Activated T-cell treated with anti-CD3 and anti-CD28 coated beads, Interleukin-2, amount 50 U/mL, for 24 hours (primary cell): ENCODE data around the gene FTH1.

Experiments
- DNase-seq: peaks from one replicate; pipeline ENCODE4 v3.0.0-alpha.2; 2020
- H3K27ac Mint-ChIP-seq: 2 replicates; pipeline ENCODE4 v1.8.0; 2020; ENCODE audit warnings: mild to moderate bottlenecking, mixed read lengths
- H3K27me3 Mint-ChIP-seq: 2 replicates; pipeline ENCODE4 v1.8.0; 2020; ENCODE audit warnings: mixed read lengths
- H3K36me3 Mint-ChIP-seq: 2 replicates; pipeline ENCODE4 v1.8.0; 2020; ENCODE audit warnings: low read depth, mixed read lengths
- H3K4me1 Mint-ChIP-seq: 2 replicates; pipeline ENCODE4 v1.8.0; 2020; ENCODE audit warnings: low read depth, mixed read lengths
- H3K4me3 Mint-ChIP-seq: 2 replicates; pipeline ENCODE4 v1.8.0; 2020; ENCODE audit warnings: mild to moderate bottlenecking, moderate library complexity, mixed read lengths
- H3K9me3 Mint-ChIP-seq: 2 replicates; pipeline ENCODE4 v1.8.0; 2020; ENCODE audit warnings: mixed read lengths

FTH1 gene

DNA sequence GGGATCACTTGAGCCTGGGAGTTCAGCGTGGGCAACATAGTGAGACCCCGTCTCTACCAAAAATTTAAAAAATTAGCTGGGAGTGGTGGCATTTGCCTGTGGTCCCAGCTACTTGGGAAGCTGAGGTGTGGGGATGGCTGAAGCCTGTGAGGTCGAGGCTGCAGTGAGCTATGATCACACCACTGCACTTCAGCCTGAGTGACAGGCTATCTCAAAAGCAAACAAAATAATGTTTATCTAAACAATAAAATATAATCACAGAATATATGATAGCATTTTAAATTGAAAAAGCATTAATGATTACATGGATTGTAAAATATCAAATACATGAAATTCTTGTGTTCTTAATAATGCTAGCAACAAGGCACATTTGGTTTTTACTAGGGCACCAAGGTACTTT lies 14.6 kb downstream of the FTH1 start:
- Mint-ChIP-seq H3K27ac (no peak overlapping the region), H3K4me1 (peaks cover 11% of the 10 kb centered on the region), H3K27me3 (peaks cover 28% of the 10 kb centered on the region), H3K9me3 (no peaks in the 10 kb centered on the region), H3K36me3 (no peaks in the 10 kb centered on the region), H3K4me3 (no peak overlapping the region)
- no peak for DNase-seq

DNA sequence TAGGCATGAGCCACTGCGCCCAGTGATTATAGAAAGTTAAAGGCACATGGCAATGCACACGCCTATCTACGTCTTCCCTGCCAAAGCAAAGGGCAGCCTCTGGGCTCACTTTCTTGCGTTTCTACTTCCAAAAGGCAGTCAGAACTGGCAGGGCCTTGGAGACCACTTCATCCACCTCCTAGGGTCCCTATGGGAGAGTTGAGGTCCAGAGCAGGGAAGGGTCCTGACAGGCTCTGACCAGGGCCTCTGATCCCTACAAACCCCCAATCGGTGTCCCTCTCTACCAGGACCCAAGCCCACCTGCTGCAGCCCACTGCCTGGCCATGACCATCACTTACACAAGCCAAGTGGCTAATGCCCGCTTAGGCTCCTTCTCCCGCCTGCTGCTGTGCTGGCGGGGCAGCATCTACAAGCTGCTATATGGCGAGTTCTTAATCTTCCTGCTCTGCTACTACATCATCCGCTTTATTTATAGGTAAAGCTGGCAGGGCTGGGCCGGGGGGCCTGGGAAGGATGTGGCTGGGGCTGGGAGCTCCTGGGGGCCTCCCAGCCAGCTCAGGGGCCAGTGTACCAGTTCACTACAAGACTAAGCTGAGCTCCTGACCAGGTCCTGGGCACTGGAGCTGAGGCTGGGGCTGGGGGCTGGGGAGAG lies 15.8 kb downstream of the FTH1 start:
- Mint-ChIP-seq H3K4me3 (no peak overlapping the region), H3K27ac (no peak overlapping the region), H3K9me3 (no peaks in the 10 kb centered on the region), H3K4me1 (peaks cover 11% of the 10 kb centered on the region), H3K36me3 (no peaks in the 10 kb centered on the region), H3K27me3 (peaks cover 28% of the 10 kb centered on the region)
- no peak for DNase-seq

DNA sequence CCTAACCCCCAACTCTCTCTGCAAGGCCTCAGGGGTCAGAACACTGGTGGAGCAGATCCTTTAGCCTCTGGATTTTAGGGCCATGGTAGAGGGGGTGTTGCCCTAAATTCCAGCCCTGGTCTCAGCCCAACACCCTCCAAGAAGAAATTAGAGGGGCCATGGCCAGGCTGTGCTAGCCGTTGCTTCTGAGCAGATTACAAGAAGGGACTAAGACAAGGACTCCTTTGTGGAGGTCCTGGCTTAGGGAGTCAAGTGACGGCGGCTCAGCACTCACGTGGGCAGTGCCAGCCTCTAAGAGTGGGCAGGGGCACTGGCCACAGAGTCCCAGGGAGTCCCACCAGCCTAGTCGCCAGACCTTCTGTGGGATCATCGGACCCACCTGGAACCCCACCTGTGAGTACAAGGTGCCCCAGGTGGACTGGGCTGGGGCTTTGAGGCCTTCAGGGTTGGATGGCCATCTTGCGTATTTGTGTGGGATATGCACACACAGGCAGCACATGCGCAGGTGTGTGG lies 17.3 kb downstream of the FTH1 start, which contains the start of gene BEST1:
TSS of gene BEST1 (plus strand) at position 317 of the 513 bp plus-strand sequence. CDS start 1,456 bp downstream, outside the sequence.
- no peak within 1 kb of the TSS for H3K27ac Mint-ChIP-seq
- H3K9me3 Mint-ChIP-seq = no peaks in the 10 kb centered on the region
- H3K4me3 Mint-ChIP-seq = no peak within 1 kb of the TSS
- peaks cover 3% of the 10 kb centered on the region for H3K4me1 Mint-ChIP-seq
- no peaks in the 10 kb centered on the region for H3K36me3 Mint-ChIP-seq
- peaks cover 18% of the 10 kb centered on the region for H3K27me3 Mint-ChIP-seq
- no peak for DNase-seq

DNA sequence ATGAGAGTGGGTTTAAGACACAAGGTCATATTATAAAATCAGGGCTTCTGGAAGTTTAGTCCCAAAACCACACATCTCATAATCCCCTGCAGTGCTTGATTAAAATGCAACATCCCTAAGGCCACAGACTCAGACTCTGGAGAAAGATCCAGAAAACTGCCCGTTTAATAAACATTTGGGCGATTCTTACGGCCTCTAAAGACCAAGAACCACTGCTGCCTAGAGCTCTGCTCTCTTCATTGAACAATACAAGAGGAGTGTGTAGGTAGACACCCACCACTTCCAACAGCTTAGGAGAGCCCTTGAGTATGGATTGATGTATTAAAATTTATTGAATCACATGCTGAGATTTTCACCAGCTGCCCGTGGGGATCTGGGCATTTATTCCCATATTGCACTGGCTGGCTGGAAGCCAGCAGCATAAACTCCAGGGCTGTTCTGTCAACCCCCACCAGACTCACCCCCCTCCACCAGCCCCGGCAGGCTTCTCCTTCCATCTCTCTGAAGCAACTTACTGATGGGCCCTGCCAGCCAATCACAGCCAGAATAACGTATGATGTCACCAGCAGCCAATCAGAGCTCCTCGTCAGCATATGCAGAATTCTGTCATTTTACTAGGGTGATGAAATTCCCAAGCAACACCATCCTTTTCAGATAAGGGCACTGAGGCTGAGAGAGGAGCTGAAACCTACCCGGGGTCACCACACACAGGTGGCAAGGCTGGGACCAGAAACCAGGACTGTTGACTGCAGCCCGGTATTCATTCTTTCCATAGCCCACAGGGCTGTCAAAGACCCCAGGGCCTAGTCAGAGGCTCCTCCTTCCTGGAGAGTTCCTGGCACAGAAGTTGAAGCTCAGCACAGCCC lies 18.0 kb downstream of the FTH1 start:
- no peak overlapping the region for H3K4me3 Mint-ChIP-seq
- no peak overlapping the region for H3K27ac Mint-ChIP-seq
- no peaks in the 10 kb centered on the region for H3K9me3 Mint-ChIP-seq
- DNase-seq = no peak
- H3K4me1 Mint-ChIP-seq = peaks cover 2% of the 10 kb centered on the region
- H3K27me3 Mint-ChIP-seq = peaks cover 11% of the 10 kb centered on the region
- no peaks in the 10 kb centered on the region for H3K36me3 Mint-ChIP-seq

DNA sequence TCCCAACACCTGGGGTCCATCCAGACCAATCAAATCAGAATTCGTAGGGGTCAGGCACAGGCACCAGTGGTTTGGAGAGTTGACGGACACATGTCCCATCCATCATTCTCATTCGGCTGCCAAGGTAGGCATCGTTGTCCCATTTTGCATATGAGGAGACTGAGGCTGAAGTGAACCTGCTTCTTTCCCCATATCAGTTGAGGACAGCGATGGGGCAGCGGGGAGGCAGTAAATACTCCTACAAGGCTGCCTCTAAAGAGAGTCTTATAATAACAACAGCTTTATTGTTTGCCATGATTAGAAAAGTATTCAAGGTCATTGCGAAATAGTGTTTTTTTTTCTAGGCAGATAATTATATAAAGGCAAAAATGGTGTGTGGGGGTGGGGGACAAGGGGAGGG lies 18.9 kb downstream of the FTH1 start:
- no peak for DNase-seq
- no peaks in the 10 kb centered on the region for H3K9me3 Mint-ChIP-seq
- H3K4me1 Mint-ChIP-seq = peaks cover 2% of the 10 kb centered on the region

DNA sequence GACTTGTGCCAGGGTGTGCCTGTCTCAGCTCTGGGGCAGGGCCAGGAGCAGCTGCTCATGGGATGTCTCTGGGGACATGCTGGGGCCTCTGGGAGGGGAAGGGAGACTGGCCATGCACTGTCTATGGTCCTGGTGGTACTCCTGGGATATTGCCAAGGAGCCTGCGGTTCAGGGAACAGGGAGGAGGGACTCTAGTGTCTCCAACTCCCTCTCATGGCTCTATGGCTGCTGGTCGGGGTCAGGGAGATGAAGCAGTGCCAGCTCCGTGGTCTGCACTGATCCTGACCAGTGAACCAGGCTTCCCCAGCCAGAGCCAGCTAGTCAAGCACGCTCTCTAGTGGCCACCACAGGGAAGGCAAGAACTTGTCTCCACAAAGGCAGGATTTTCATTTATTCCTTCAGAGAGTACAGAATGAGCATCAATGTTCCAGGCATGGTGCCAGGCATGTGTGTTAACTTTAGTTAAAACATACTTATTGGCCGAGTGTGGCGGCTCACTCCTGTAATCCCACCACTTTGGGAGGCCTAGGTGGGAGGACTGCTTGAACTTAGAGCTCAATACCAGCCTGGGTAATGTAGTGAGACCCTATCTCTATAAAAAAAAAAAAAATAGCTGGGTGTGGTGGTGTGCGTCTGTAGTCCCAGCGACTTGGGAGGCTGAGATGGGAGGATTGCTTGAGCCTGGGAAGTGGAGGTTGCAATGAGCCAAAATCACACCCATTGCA lies 19.8 kb downstream of the FTH1 start:
- H3K4me3 Mint-ChIP-seq = no peak overlapping the region
- H3K4me1 Mint-ChIP-seq = peaks cover 2% of the 10 kb centered on the region
- peaks cover 2% of the 10 kb centered on the region for H3K27me3 Mint-ChIP-seq
- H3K27ac Mint-ChIP-seq = no peak overlapping the region
- peak; percentile 74 for DNase-seq
- H3K36me3 Mint-ChIP-seq = no peaks in the 10 kb centered on the region
- H3K9me3 Mint-ChIP-seq = no peaks in the 10 kb centered on the region

More for the DNA sequence above, 18.9 kb downstream of the FTH1 start:
- H3K4me3 Mint-ChIP-seq = no peak overlapping the region
- H3K36me3 Mint-ChIP-seq = no peaks in the 10 kb centered on the region
- H3K27me3 Mint-ChIP-seq = peaks cover 2% of the 10 kb centered on the region
- no peak overlapping the region for H3K27ac Mint-ChIP-seq

DNA sequence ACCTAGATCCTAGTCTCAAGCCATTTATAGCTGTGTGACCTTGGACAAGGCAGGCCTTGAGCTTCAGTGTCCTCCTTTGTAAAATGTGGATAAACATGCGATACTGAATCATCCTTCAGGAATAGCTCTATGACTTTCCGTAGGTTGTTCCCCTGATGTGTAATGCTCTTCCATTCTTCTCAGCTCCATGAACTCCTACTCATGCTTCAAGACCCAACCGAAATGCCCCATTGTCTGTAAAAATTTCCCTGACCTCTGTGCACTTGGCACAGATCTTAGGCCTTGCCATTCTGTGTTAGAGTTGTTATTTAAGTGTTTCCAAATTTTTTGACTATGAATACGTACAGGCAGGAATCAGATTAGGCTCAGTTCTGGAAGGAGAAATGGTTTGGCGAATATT lies 20.5 kb downstream of the FTH1 start:
- H3K4me1 Mint-ChIP-seq = peaks cover 2% of the 10 kb centered on the region
- no peaks in the 10 kb centered on the region for H3K36me3 Mint-ChIP-seq
- H3K27me3 Mint-ChIP-seq = no peaks in the 10 kb centered on the region
- no peak for DNase-seq
- no peak overlapping the region for H3K27ac Mint-ChIP-seq
- H3K9me3 Mint-ChIP-seq = no peaks in the 10 kb centered on the region
- H3K4me3 Mint-ChIP-seq = no peak overlapping the region

DNA sequence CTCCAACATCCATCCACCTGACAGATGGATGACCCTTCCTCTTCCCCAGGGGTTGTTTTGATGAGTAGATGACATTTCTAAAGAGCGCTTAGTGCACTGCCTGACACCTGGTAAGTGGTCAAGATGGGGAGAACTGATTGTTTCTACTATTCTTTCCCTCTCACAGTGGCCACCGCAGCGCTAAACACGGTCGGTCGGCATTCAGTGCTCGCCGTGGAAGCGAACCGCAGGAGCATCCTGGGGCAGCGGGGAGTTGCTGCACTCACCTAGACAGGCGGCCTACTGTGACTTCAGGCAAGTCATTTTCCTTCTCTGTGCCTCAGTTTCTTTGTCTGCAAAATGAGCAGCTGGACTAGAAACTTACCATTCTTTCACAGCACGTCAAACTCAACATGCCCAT lies 22.2 kb downstream of the FTH1 start:
- Mint-ChIP-seq H3K27ac (no peak overlapping the region), H3K27me3 (no peaks in the 10 kb centered on the region), H3K4me1 (peaks cover 2% of the 10 kb centered on the region), H3K36me3 (no peaks in the 10 kb centered on the region), H3K4me3 (no peak overlapping the region), H3K9me3 (no peaks in the 10 kb centered on the region)
- DNase-seq = no peak

DNA sequence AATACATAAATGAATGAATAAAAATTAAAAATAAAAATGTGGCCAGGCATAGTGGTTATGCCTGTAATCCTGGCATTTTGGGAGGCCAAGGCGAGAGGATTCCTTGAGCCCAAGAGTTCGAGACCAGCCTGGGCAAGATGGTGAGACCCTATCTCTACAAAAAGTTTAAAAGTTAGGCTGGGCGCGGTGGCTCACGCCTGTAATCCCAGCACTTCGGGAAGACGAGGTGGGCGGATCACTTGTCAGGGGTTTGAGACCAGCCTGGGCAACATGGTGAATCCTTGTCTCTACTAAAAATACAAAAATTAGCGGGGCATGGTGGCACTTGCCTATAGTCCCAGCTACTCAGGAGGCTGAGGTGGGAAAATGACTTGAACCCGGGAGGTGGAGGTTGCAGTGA lies 27.0 kb downstream of the FTH1 start:
- H3K4me1 Mint-ChIP-seq = no peaks in the 10 kb centered on the region
- H3K27ac Mint-ChIP-seq = no peak overlapping the region
- H3K4me3 Mint-ChIP-seq = no peak overlapping the region
- no peaks in the 10 kb centered on the region for H3K36me3 Mint-ChIP-seq
- H3K9me3 Mint-ChIP-seq = peaks cover 7% of the 10 kb centered on the region
- DNase-seq = no peak
- peaks cover 9% of the 10 kb centered on the region for H3K27me3 Mint-ChIP-seq

DNA sequence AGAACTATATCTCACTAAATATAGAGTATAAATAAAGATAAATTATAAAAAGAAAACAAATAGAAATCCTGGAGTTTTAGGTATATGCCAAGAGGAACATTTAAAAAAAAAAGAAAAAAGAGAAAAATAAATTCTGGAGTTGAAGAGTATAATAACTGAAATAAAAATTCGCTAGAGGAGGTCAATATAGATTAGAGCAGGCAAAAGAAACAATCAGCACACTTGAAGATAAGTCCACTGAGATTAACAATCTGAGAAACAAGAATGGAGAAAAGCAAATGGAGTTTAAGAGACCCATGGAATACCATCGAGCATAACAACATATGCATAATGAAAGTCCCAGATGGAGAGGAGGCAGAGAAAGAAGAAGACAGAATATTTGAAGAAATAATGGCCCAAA lies 31.6 kb downstream of the FTH1 start:
- no peak overlapping the region for H3K4me3 Mint-ChIP-seq
- H3K4me1 Mint-ChIP-seq = no peaks in the 10 kb centered on the region
- no peaks in the 10 kb centered on the region for H3K36me3 Mint-ChIP-seq
- H3K9me3 Mint-ChIP-seq = peaks cover 12% of the 10 kb centered on the region
- DNase-seq = no peak
- peaks cover 33% of the 10 kb centered on the region for H3K27me3 Mint-ChIP-seq
- H3K27ac Mint-ChIP-seq = no peak overlapping the region

DNA sequence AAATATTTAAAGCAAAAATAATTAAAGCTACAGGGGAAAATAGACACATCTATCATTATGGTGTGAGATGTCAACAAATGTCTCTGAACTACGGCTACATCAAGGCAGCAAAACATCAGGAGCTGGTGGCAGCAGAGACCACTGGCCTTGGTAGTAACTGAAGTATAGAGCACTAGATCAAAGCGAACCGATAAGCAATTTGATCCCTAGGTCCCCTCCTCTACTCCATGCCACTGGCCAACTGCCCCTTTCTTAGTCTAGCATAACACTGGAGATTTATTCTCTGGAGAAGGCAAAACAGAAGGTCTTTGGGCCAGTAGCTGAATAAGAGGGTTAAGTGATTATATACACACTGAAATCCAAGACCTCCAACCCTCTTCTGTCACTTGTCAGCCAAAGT lies 36.5 kb downstream of the FTH1 start:
- H3K4me1 Mint-ChIP-seq = no peaks in the 10 kb centered on the region

DNA sequence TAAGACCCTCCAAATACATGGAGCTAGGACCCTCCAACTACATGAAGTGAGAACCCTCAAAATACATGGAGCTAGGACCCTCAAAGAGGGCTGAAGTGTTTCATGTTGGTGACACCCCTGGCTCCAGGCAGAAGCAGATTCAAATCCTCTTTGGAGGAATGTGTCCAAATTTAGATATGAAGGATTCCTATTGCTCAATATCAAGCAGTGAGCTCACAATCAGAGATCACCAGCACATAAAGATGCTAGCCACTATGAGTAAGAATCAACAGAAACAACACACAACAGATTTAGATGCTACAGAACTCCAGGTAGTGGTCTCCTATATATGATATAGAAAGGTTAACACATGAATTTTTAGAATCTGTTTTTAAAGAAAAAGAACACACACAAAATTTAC lies 38.8 kb downstream of the FTH1 start:
- DNase-seq = no peak
- Mint-ChIP-seq H3K36me3 (no peaks in the 10 kb centered on the region), H3K4me1 (no peaks in the 10 kb centered on the region), H3K9me3 (peaks cover 5% of the 10 kb centered on the region), H3K4me3 (no peak overlapping the region), H3K27ac (no peak overlapping the region), H3K27me3 (peaks cover 16% of the 10 kb centered on the region)

More for the DNA sequence above, 36.5 kb downstream of the FTH1 start:
- DNase-seq = no peak
- peaks cover 25% of the 10 kb centered on the region for H3K27me3 Mint-ChIP-seq
- no peaks in the 10 kb centered on the region for H3K36me3 Mint-ChIP-seq
- H3K27ac Mint-ChIP-seq = no peak overlapping the region
- H3K4me3 Mint-ChIP-seq = no peak overlapping the region
- H3K9me3 Mint-ChIP-seq = peaks cover 6% of the 10 kb centered on the region

DNA sequence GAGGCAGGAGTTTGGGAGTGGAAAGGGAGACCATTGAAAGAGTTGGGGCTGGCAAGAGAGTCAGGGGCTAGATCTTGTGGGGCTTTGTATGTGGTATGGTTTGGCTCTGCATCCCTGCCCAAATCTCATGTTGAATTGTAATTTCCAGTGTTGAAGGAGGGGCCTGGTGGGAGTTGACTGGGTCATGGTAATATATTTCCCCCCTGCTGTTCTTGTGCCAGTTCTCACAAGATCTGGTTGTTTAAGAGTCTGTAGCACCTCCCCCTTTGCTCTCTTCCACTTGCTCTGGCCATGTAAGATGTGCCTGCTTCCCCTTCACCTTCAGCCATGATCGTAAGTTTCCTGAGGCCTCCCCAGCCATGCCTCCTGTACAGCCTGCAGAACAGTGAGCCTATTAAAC lies 39.9 kb downstream of the FTH1 start:
- Mint-ChIP-seq H3K27ac (no peak overlapping the region), H3K4me1 (no peaks in the 10 kb centered on the region), H3K9me3 (no peaks in the 10 kb centered on the region), H3K4me3 (no peak overlapping the region), H3K36me3 (no peaks in the 10 kb centered on the region), H3K27me3 (peaks cover 12% of the 10 kb centered on the region)
- DNase-seq = no peak

DNA sequence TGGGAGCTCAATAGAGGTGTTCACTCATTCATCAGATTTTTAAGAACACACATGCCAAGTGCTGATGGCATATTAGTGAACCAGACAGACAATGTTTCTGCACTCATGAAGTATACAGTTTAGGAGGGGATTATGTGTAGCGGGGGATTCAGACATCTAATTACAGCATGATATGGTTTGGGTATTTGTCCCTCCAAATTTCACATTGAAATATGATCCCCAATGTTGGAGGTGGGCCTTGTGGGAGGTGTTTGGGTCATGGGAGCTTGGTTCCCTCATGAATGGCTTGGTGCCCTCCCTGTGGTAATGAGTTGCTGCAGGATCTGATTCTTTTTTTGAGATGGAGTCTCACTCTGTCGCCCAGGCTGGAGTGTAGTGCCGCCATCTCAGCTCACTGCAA lies 41.2 kb downstream of the FTH1 start:
- Mint-ChIP-seq H3K27ac (no peak overlapping the region), H3K4me1 (no peaks in the 10 kb centered on the region), H3K4me3 (no peak overlapping the region), H3K27me3 (peaks cover 9% of the 10 kb centered on the region), H3K9me3 (no peaks in the 10 kb centered on the region), H3K36me3 (no peaks in the 10 kb centered on the region)
- DNase-seq = no peak
